HEK293 (cell line): ENCODE measurements around the gene ENO3.

ENCODE experiments used
- EGR2 ChIP-seq: fragments of 450-650 bp; formaldehyde crosslinking; IDR thresholded peaks from 2 replicates; pipeline ENCODE4 v1.5.1; 2016; ENCODE audit warnings: low read depth, missing biosample characterization, missing genetic modification characterization
- GFI1B ChIP-seq: fragments of 450-650 bp; formaldehyde crosslinking; IDR thresholded peaks from 2 replicates; pipeline ENCODE4 v1.5.1; 2016; ENCODE audit warnings: missing biosample characterization, missing genetic modification characterization
- GLIS1 ChIP-seq: fragments of 450-650 bp; formaldehyde crosslinking; IDR thresholded peaks from 2 replicates; pipeline ENCODE4 v1.5.1; 2016; ENCODE audit warnings: missing biosample characterization, missing genetic modification characterization
- KLF7 ChIP-seq: fragments of 450-650 bp; formaldehyde crosslinking; IDR thresholded peaks from 2 replicates; pipeline ENCODE4 v1.5.1; 2016; ENCODE audit warnings: missing biosample characterization, missing genetic modification characterization, borderline replicate concordance
- ZBTB7A ChIP-seq: fragments of 450-650 bp; formaldehyde crosslinking; IDR thresholded peaks from 2 replicates; pipeline ENCODE4 v1.5.1; 2016; ENCODE audit warnings: low read depth, missing biosample characterization, missing genetic modification characterization
- ZFHX2 ChIP-seq: fragments of 450-650 bp; formaldehyde crosslinking; conservative IDR thresholded peaks from 2 replicates; pipeline ENCODE4 v1.5.1; 2016; ENCODE audit warnings: missing biosample characterization, missing genetic modification characterization
- ZNF132 ChIP-seq: fragments of 450-650 bp; formaldehyde crosslinking; IDR thresholded peaks from 2 replicates; pipeline ENCODE4 v1.5.1; 2017; ENCODE audit warnings: missing biosample characterization, missing genetic modification characterization, borderline replicate concordance
- ZNF184 ChIP-seq: fragments of 450-650 bp; IDR thresholded peaks from 2 replicates; pipeline ENCODE4 v1.5.1; 2018; ENCODE audit warnings: missing biosample characterization, mild to moderate bottlenecking, missing genetic modification characterization
- ZNF2 ChIP-seq: fragments of 450-650 bp; formaldehyde crosslinking; IDR thresholded peaks from 2 replicates; pipeline ENCODE4 v1.5.1; 2016; ENCODE audit warnings: missing biosample characterization, missing genetic modification characterization
- ZNF24 ChIP-seq: fragments of 450-650 bp; formaldehyde crosslinking; IDR thresholded peaks from 2 replicates; pipeline ENCODE4 v1.5.1; 2016; ENCODE audit warnings: missing biosample characterization, missing genetic modification characterization
- ZNF341 ChIP-seq: fragments of 450-650 bp; formaldehyde crosslinking; IDR thresholded peaks from 2 replicates; pipeline ENCODE4; 2016; ENCODE audit warnings: low read depth, missing biosample characterization, missing genetic modification characterization
- ZNF629 ChIP-seq: fragments of 450-650 bp; formaldehyde crosslinking; IDR thresholded peaks from 2 replicates; pipeline ENCODE4 v1.5.1; 2017; ENCODE audit warnings: missing biosample characterization, missing genetic modification characterization
- ZSCAN30 ChIP-seq: fragments of 450-650 bp; IDR thresholded peaks from 2 replicates; pipeline ENCODE4 v1.5.1; 2018; ENCODE audit warnings: missing biosample characterization, mild to moderate bottlenecking, missing genetic modification characterization, moderate library complexity
- TF ChIP-seq, protein P1 (sequence below): fragments of 450-650 bp; formaldehyde crosslinking; IDR thresholded peaks from 2 replicates; pipeline ENCODE4 v1.5.1; 2016; ENCODE audit warnings: missing biosample characterization, missing genetic modification characterization, borderline replicate concordance
- TF ChIP-seq, protein P2 (sequence below): fragments of 450-650 bp; formaldehyde crosslinking; IDR thresholded peaks from 2 replicates; pipeline ENCODE4 v1.5.1; 2016; ENCODE audit warnings: missing biosample characterization, missing genetic modification characterization
- TF ChIP-seq, protein P3 (sequence below): fragments of 450-650 bp; formaldehyde crosslinking; IDR thresholded peaks from 2 replicates; pipeline ENCODE4 v1.5.1; 2017; ENCODE audit warnings: missing biosample characterization, missing genetic modification characterization
- TF ChIP-seq, protein P4 (sequence below): fragments of 450-650 bp; formaldehyde crosslinking; IDR thresholded peaks from 2 replicates; pipeline ENCODE4 v1.5.1; 2016; ENCODE audit warnings: missing biosample characterization, missing genetic modification characterization
- TF ChIP-seq, protein P5 (sequence below): fragments of 450-650 bp; formaldehyde crosslinking; conservative IDR thresholded peaks from 2 replicates; pipeline ENCODE4 v1.5.1; 2016; ENCODE audit warnings: low read depth, missing biosample characterization, missing genetic modification characterization
- TF ChIP-seq, protein P6 (sequence below): IDR thresholded peaks from 2 replicates; pipeline ENCODE4 v1.6.1; 2011; ENCODE audit warnings: mild to moderate bottlenecking, low read depth, low read length, borderline replicate concordance

The ENO3 gene

DNA sequence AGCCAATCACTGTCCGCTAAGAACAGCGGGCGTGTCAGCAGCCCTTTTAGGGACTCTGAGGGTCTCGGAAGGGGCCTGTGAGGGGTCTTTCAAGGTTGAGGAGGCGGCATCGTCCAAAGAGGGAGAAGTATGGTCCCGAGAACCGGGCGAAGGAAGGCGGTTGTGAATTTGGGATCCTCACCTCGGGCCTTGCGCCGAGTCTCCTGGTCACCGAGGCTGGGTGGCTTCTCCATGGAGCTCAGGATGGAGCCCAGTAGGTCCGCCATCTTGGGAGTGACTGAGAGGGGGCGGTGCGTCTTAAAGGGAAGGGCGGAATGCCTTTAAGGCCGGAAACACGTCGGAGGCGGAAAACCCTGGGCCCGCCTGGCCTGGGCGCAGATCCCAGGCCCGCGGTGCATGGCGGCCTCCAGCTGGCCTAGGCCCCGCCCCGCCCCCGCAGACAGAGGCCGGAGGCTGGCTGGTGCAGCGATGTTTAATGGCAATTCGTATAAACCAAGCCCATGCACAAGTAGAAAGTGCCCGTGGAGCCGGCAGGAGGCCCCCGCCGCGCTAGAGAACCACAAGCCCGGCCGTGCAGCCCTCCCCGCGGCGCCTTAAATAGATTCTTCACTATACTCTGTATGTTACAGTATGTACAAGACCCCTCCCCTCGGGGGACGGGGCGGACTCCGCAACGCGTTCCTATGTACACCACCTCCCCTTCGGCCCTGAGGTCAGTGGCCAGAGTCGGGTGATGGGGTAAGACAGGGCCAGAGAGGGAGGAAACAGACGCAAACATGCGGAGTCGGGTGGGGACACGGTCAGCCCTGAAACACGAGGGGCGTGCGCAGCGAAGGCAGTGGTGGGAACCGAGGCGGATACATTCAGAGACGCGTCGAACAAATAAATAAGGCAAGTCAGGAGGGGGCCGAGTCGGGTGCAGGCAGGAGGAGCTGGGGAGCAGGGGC lies 16.9 kb downstream of the ENO3 start, which contains the start of gene SPAG7 (continued):
- TF ChIP-seq, protein P1, sequence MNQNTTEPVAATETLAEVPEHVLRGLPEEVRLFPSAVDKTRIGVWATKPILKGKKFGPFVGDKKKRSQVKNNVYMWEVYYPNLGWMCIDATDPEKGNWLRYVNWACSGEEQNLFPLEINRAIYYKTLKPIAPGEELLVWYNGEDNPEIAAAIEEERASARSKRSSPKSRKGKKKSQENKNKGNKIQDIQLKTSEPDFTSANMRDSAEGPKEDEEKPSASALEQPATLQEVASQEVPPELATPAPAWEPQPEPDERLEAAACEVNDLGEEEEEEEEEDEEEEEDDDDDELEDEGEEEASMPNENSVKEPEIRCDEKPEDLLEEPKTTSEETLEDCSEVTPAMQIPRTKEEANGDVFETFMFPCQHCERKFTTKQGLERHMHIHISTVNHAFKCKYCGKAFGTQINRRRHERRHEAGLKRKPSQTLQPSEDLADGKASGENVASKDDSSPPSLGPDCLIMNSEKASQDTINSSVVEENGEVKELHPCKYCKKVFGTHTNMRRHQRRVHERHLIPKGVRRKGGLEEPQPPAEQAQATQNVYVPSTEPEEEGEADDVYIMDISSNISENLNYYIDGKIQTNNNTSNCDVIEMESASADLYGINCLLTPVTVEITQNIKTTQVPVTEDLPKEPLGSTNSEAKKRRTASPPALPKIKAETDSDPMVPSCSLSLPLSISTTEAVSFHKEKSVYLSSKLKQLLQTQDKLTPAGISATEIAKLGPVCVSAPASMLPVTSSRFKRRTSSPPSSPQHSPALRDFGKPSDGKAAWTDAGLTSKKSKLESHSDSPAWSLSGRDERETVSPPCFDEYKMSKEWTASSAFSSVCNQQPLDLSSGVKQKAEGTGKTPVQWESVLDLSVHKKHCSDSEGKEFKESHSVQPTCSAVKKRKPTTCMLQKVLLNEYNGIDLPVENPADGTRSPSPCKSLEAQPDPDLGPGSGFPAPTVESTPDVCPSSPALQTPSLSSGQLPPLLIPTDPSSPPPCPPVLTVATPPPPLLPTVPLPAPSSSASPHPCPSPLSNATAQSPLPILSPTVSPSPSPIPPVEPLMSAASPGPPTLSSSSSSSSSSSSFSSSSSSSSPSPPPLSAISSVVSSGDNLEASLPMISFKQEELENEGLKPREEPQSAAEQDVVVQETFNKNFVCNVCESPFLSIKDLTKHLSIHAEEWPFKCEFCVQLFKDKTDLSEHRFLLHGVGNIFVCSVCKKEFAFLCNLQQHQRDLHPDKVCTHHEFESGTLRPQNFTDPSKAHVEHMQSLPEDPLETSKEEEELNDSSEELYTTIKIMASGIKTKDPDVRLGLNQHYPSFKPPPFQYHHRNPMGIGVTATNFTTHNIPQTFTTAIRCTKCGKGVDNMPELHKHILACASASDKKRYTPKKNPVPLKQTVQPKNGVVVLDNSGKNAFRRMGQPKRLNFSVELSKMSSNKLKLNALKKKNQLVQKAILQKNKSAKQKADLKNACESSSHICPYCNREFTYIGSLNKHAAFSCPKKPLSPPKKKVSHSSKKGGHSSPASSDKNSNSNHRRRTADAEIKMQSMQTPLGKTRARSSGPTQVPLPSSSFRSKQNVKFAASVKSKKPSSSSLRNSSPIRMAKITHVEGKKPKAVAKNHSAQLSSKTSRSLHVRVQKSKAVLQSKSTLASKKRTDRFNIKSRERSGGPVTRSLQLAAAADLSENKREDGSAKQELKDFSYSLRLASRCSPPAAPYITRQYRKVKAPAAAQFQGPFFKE = 0 out of 2 replicates have a peak, but pooled peaks have one; percentile 68
- no peak for TF ChIP-seq ZNF184 (tag by site-specific recombination)
- TF ChIP-seq, protein P2, sequence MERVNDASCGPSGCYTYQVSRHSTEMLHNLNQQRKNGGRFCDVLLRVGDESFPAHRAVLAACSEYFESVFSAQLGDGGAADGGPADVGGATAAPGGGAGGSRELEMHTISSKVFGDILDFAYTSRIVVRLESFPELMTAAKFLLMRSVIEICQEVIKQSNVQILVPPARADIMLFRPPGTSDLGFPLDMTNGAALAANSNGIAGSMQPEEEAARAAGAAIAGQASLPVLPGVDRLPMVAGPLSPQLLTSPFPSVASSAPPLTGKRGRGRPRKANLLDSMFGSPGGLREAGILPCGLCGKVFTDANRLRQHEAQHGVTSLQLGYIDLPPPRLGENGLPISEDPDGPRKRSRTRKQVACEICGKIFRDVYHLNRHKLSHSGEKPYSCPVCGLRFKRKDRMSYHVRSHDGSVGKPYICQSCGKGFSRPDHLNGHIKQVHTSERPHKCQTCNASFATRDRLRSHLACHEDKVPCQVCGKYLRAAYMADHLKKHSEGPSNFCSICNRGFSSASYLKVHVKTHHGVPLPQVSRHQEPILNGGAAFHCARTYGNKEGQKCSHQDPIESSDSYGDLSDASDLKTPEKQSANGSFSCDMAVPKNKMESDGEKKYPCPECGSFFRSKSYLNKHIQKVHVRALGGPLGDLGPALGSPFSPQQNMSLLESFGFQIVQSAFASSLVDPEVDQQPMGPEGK (tag by site-specific recombination) = peak; percentile 85
- peak; percentile 91 for TF ChIP-seq ZSCAN30
- no peak for TF ChIP-seq ZNF132 (tag by site-specific recombination)
- TF ChIP-seq, protein P3, sequence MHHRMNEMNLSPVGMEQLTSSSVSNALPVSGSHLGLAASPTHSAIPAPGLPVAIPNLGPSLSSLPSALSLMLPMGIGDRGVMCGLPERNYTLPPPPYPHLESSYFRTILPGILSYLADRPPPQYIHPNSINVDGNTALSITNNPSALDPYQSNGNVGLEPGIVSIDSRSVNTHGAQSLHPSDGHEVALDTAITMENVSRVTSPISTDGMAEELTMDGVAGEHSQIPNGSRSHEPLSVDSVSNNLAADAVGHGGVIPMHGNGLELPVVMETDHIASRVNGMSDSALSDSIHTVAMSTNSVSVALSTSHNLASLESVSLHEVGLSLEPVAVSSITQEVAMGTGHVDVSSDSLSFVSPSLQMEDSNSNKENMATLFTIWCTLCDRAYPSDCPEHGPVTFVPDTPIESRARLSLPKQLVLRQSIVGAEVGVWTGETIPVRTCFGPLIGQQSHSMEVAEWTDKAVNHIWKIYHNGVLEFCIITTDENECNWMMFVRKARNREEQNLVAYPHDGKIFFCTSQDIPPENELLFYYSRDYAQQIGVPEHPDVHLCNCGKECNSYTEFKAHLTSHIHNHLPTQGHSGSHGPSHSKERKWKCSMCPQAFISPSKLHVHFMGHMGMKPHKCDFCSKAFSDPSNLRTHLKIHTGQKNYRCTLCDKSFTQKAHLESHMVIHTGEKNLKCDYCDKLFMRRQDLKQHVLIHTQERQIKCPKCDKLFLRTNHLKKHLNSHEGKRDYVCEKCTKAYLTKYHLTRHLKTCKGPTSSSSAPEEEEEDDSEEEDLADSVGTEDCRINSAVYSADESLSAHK (tag by site-specific recombination) = no peak
- peak; percentile 74 for TF ChIP-seq GLIS1 (tag by site-specific recombination)
- TF ChIP-seq GFI1B (tag by site-specific recombination) = no peak
- TF ChIP-seq EGR2 (tag by site-specific recombination) = peak; percentile 80
- TF ChIP-seq ZNF2 = peak; percentile 92
- TF ChIP-seq ZBTB7A (tag by site-specific recombination) = peak; percentile 99
- TF ChIP-seq, protein P4, sequence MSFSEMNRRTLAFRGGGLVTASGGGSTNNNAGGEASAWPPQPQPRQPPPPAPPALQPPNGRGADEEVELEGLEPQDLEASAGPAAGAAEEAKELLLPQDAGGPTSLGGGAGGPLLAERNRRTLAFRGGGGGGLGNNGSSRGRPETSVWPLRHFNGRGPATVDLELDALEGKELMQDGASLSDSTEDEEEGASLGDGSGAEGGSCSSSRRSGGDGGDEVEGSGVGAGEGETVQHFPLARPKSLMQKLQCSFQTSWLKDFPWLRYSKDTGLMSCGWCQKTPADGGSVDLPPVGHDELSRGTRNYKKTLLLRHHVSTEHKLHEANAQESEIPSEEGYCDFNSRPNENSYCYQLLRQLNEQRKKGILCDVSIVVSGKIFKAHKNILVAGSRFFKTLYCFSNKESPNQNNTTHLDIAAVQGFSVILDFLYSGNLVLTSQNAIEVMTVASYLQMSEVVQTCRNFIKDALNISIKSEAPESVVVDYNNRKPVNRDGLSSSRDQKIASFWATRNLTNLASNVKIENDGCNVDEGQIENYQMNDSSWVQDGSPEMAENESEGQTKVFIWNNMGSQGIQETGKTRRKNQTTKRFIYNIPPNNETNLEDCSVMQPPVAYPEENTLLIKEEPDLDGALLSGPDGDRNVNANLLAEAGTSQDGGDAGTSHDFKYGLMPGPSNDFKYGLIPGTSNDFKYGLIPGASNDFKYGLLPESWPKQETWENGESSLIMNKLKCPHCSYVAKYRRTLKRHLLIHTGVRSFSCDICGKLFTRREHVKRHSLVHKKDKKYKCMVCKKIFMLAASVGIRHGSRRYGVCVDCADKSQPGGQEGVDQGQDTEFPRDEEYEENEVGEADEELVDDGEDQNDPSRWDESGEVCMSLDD (tag by site-specific recombination) = 0 out of 2 replicates have a peak, but pooled peaks have one; percentile 20
- TF ChIP-seq, protein P5, sequence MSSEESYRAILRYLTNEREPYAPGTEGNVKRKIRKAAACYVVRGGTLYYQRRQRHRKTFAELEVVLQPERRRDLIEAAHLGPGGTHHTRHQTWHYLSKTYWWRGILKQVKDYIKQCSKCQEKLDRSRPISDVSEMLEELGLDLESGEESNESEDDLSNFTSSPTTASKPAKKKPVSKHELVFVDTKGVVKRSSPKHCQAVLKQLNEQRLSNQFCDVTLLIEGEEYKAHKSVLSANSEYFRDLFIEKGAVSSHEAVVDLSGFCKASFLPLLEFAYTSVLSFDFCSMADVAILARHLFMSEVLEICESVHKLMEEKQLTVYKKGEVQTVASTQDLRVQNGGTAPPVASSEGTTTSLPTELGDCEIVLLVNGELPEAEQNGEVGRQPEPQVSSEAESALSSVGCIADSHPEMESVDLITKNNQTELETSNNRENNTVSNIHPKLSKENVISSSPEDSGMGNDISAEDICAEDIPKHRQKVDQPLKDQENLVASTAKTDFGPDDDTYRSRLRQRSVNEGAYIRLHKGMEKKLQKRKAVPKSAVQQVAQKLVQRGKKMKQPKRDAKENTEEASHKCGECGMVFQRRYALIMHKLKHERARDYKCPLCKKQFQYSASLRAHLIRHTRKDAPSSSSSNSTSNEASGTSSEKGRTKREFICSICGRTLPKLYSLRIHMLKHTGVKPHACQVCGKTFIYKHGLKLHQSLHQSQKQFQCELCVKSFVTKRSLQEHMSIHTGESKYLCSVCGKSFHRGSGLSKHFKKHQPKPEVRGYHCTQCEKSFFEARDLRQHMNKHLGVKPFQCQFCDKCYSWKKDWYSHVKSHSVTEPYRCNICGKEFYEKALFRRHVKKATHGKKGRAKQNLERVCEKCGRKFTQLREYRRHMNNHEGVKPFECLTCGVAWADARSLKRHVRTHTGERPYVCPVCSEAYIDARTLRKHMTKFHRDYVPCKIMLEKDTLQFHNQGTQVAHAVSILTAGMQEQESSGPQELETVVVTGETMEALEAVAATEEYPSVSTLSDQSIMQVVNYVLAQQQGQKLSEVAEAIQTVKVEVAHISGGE (tag by site-specific recombination) = peak; percentile 66; the same call in 1 of the 2 replicates
- peak; percentile 82; the same call in 1 of the 2 replicates for TF ChIP-seq KLF7 (tag by site-specific recombination)
- TF ChIP-seq ZNF24 (tag by site-specific recombination) = peak; percentile 67
- peak; percentile 86 for TF ChIP-seq ZFHX2 (tag by site-specific recombination)
- TF ChIP-seq ZNF341 (tag by site-specific recombination) = peak; percentile 92
- peak; percentile 71 for TF ChIP-seq ZNF629 (tag by site-specific recombination)
- TF ChIP-seq, protein P6, sequence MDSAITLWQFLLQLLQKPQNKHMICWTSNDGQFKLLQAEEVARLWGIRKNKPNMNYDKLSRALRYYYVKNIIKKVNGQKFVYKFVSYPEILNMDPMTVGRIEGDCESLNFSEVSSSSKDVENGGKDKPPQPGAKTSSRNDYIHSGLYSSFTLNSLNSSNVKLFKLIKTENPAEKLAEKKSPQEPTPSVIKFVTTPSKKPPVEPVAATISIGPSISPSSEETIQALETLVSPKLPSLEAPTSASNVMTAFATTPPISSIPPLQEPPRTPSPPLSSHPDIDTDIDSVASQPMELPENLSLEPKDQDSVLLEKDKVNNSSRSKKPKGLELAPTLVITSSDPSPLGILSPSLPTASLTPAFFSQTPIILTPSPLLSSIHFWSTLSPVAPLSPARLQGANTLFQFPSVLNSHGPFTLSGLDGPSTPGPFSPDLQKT = peak; percentile 71; the same call in 1 of the 2 replicates
